Activated T-helper 9 cell treated with anti-CD3 and anti-CD28 coated beads, Interleukin-2, amount 50 U/mL, for 16 hours (primary cell): ENCODE measurements around the gene LMAN2.
"Not testable (repeated sequence)": the region's sequence is repeated elsewhere in the genome, so short reads cannot be mapped to it uniquely, and the experiment has no call there.

Source experiments
- DNase-seq: peaks from one replicate; pipeline ENCODE4 v3.0.0-alpha.2; 2020; ENCODE audit warnings: low read depth

LMAN2 gene

DNA sequence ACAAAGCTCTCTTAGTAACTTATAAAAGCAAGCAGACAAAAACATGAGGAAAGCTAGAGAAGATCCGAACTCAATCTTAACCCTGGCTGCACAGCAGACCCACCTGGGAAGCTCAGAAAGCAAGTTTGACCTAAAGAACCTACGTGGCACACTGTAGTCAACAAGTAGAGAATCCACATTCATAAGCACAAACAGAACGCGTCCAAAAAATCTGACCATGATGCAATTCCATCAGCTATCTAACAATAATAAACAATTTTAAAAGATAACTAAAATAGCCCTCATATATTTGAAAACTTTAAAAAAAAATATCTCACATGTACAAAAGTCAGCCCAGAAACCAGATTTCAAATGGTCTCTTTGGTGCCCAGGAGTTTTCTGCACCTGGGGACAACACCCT lies 4.6 kb downstream of the LMAN2 start:
- no peak for DNase-seq

DNA sequence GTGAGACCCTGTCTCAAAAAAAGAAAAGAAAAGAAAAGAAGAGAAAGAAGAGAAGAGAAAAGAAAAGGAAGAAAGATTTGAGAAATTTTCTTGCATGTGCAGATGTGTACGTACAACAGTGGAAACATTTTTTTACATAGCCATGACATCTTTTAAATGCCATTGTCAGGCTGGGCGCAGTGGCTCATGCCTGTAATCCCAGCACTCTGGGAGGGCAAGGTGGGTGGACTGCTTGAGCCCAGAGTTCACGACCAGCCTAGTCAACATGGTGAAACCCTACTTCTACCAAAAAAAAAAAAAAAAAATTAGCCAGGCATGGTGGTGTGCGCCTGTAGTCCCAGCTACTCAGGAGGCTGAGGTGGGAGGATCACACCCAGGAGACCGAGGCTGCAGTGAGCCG lies 6.6 kb downstream of the LMAN2 start:
- no peak for DNase-seq

GRCh38 chr5:177343777-177344176 lies 7.7 kb downstream of the LMAN2 start:
- DNase-seq = no peak

GRCh38 chr5:177343000-177343399 lies 8.5 kb downstream of the LMAN2 start:
- DNase-seq = not testable (repeated sequence)

GRCh38 chr5:177339107-177339638 lies 12.3 kb downstream of the LMAN2 start:
- DNase-seq = no peak

- DNase-seq = no peak
Observed at GRCh38 chr5:177338251-177339106, 13.0 kb downstream of the LMAN2 start.

DNA sequence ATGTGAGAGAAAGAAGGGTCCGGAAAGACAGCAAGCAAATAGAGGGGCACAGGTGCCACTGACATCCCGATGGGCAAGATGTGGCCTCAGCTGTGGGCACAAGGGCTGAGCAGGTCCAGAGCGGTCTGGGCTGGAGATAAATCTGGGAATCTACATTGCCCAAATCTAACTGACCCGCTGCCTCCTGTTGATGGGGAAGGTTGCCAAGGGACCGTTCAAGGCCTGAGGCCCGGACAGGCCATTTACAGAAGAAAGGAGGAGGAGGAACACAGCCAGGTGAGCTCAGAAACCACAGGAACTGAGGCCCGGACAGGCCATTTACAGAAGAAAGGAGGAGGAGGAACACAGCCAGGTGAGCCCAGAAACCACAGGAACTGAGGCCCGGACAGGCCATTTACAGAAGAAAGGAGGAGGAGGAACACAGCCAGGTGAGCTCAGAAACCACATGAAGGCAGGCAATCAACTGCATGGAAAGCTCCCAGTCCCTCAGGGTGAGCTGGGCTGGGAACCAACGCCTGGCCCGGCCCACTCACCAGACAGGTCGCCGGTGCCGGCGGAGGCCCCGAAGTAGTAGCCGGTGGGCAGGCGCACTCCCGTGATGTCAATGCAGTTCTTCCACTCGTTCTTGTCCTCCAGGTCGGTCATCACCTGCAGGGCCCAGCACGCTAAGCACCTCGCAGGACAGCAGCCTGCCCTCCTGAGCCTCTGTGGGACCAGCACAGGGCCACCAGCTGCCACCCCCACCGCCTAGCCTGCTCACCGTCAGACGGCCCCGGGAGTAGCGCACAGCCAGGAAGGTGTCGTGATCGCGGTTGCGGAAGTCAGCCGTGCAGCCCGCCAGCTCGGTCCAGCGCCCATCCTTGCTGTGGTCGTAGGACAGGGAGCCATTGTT lies 14.6 kb downstream of the LMAN2 start:
- DNase-seq = no peak

GRCh38 chr5:177336112-177336511 lies 15.4 kb downstream of the LMAN2 start:
- no peak for DNase-seq

- DNase-seq = no peak
Observed at GRCh38 chr5:177335701-177336065, 15.8 kb downstream of the LMAN2 start.

DNA sequence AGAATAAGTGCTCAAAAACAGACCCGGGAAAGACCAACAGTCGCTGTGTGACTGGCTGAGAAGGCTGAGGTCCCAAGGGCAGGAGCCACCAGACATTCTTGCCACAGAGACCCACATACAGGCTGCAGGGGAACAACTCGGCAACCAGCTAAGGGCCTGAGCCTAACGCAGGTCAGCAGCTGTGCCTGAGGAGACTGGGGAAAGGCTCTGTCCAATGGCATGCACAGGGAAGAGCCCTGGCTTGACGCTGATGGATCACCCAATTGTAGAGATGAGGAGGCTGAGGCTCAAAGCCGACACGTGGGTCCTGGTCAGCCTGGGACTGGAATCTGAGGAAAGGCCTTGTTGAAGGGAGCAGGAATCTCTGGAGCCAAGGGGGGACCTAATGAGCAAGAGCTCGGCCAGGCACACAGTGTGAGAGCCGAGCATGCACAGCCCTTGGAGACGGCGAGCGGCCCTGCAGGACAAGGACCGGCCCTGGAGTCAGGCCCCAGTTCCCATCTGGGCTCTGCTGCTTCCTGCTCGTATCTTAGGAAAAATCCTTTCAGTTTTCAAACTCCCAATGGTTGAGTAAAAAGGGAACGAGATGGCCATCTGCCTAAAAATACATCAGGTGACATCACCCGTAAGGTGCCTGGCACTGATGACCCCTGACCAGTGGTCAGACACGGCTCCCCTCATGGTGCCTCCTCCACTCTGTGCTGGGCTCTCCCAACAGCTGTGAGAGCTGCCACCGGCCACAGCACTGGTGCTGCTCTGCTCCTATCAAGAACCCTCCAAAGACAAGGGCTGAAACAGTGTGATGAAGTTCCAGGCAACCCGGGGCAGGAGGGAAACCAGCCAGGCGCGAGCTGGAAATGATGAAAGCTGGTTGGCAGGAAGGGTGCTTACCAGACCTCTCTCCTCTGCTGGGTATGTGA lies 16.4 kb downstream of the LMAN2 start:
- no peak for DNase-seq

GRCh38 chr5:177334155-177334551 lies 17.3 kb downstream of the LMAN2 start:
- DNase-seq = no peak

DNA sequence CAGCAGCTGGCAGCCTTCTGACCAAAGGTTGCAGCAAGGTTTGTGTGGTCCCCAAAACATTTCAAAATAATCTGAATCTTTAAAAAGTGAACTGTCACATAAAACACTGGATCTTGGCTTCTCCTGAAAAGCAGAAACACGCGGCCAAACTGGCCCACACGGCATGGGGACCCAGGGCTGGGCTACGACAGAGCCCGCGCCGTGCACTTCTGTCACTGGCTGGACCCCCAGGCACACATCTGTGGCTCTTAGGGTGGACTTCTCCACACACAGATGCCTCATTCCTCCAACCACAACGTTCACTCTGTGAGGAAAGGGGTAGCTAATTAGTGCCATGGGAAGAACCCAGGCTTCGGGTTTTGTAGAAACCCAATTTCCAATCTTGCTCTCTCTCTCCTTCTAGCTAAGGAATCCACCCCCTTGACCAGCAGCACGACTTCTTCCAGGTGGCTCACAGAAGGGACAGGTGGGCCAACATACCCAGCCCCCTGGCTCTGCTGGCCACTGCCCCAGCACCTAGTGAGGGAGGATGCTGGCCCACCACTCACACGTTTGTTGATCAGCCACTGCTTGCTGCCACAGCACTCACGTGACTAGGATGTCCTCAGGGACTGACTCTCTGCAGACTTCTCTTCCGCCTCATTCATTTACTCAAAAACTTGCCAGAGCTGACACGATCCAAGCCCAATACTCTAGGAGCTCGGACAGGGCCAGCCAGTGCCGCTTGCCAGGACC lies 17.9 kb downstream of the LMAN2 start:
- DNase-seq = no peak

GRCh38 chr5:177332896-177333260 lies 18.6 kb downstream of the LMAN2 start:
- no peak for DNase-seq

GRCh38 chr5:177332031-177332895 lies 19.2 kb downstream of the LMAN2 start:
- DNase-seq = no peak

DNA sequence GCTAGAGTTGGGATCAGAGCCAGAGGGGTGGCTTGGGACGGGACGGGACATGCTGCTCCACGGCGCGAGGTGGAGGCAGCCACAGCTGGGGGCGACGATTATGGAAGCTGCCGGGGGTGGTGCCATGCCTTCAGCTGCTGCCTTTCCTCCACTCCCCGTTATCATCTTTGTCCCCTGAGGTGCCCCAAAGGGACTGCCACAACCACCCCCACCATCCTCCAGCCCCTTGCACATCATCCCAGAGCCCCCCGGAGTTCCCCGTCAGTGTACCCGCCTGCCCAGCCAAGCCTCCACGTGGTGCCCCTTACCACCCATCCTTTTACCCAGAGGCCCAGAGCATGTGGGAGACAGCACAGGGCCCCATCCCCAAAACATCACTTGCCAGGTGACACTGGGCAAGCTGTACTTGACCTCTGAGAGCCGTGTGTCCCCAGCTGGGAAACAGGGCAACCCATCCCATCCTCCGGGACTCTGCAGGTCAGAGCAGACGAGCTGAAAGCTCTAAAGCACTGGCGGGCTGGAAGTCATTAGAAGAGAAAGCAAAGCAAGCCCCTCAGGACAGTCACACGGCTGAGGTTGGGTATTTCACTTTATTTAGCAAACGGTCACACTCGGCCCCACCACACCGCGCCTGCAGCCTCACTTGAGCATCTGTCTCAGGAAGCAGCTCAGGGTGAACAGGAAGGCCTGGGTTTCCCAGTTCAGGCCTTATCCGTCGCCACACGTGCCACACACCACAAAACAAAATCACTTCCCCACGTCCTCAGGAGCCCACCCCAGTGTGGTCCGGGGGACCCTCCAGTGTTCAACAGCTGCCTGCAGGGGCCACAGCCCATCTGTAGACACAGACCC lies 20.3 kb downstream of the LMAN2 start:
- DNase-seq = no peak

DNA sequence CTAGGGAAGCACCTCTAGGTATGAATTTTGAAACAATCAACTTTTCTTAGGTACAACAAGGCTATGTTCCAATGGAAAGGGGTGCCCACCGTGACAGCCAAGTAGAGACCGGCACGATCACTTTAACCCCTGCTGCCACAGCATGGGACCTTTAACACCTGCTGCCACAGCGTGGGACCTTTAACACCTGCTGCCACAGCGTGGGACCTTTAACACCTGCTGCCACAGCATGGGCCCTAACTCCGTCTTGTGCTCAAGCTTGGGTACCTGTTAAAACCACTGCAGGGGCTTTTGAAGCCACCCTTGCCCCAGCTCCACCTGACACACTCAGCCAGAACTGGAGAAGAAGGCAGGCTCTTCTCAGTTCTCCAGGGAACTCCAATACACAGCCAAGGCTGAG lies 21.6 kb downstream of the LMAN2 start:
- DNase-seq = no peak

DNA sequence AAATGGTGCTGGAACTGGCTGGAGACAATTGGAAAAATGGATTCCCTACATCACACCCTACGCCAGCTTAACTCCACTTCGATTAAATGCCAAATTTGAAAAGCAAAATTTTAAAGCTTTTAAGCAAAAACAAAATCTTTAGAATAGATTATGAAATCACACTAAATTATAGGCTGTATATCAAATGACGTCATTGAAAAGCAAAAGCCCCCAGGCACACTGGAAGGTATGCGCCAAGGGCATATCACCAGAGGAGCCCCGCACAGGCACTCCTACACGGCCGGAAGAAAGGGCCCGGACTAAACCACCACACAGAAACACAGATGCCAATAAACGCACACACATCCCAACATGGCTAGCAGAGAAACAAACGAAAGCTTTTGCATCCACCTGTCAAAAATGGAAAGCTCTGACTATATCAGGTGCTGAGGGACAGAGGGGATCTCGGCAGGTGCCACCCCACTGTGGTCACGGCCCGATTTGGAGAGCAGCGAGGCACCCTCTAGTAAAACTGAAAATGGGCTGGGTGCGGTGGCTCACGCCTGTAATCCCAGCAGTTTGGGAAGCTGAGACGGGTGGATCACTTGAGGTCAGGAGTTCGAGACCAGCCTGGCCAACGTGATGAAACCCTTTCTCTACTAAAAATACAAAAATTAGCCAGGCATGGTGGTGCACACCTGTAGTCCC lies 22.8 kb downstream of the LMAN2 start:
- no peak for DNase-seq
